Mucosa of stomach (tissue), 1 donor: ENCODE data around the gene LCE7A.

ENCODE experiments used
- H3K27me3 ChIP-seq: one replicate; pipeline ENCODE4 v1.7.0; 2013; ENCODE audit warnings: mild to moderate bottlenecking, low read length; ENCODE audit not compliant: control insufficient read depth, insufficient read depth
- H3K36me3 ChIP-seq: one replicate; pipeline ENCODE4 v1.7.0; 2013; ENCODE audit warnings: low read length; ENCODE audit not compliant: control insufficient read depth, insufficient read depth
- H3K4me1 ChIP-seq: one replicate; pipeline ENCODE4 v1.7.0; 2013; ENCODE audit warnings: mild to moderate bottlenecking, low read length; ENCODE audit not compliant: control insufficient read depth, insufficient read depth
- H3K4me3 ChIP-seq: one replicate; pipeline ENCODE4 v1.7.0; 2013; ENCODE audit warnings: low read length
- H3K9ac ChIP-seq: one replicate; pipeline ENCODE4 v1.7.0; 2013; ENCODE audit warnings: mild to moderate bottlenecking, low read length, moderate library complexity
- H3K9me3 ChIP-seq: one replicate; pipeline ENCODE4 v1.7.0; 2013; ENCODE audit warnings: mild to moderate bottlenecking, low read length, moderate library complexity; ENCODE audit not compliant: control insufficient read depth
- donor health status: Pancreatic carcinoma.

Gene LCE7A

GRCh38 chr1:152884506-152884905 is 24.7 kb downstream of the LCE7A start:
- H3K4me1 ChIP-seq = no peaks in the 10 kb centered on the region
- no peaks in the 10 kb centered on the region for H3K9me3 ChIP-seq
- H3K27me3 ChIP-seq = no peaks in the 10 kb centered on the region
- H3K36me3 ChIP-seq = no peaks in the 10 kb centered on the region
- H3K9ac ChIP-seq = no peak overlapping the region
- no peak overlapping the region for H3K4me3 ChIP-seq

DNA sequence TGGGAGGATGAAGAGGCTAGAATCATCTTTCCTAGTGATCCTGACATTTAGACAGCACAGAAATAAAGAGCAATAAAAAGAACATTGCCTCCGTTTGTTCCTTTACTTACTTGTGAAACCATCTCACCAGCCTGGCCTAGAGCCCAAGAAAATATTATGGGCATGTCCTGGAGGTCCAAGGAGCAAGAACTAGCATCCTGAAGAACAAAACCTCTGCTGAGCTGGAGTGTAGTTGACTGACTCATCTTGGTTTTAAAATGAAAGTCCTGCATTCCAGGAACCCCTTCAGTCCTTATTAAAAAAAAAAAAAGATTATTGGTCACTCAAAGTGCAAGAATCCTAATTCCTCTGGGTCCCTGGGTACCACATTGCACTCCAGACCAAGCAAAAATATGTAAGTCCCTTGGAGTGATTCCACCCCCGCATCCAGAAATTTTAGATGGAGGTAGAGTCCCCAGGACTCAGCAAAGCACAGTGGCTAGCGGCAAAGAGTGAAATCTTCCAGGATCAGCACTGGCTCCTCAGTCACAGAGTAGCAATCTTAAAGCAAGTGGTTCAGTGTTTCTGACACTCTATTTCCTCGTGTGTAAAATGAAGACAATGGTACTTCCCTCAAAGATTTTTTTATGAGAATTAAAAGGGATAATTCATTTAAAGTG is 25.3 kb downstream of the LCE7A start:
- Histone ChIP-seq H3K4me3 (no peak overlapping the region), H3K36me3 (no peaks in the 10 kb centered on the region), H3K9me3 (no peaks in the 10 kb centered on the region), H3K27me3 (no peaks in the 10 kb centered on the region), H3K4me1 (no peaks in the 10 kb centered on the region), H3K9ac (no peak overlapping the region)

DNA sequence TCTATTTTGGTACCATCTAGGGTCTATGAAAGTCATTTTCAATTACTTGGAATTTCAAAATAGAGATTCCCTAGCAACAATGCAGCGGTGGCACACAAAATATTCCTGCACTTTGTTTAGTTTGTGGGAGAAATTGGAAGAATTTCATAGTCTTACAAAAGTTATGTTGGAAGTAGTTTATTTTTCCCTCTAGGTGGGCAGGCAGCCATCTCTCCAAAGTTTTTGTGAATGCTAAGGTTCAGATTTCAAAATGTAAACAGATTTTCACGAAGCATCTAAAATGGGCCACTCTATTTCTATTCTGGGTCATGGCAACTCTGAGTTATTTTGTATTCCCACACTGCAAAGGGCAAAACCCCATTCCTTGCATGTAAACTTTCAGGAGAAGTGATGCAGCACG is 26.3 kb downstream of the LCE7A start:
- no peak overlapping the region for H3K4me3 ChIP-seq
- H3K4me1 ChIP-seq = no peaks in the 10 kb centered on the region
- no peak overlapping the region for H3K9ac ChIP-seq
- H3K9me3 ChIP-seq = no peaks in the 10 kb centered on the region
- H3K36me3 ChIP-seq = no peaks in the 10 kb centered on the region
- no peaks in the 10 kb centered on the region for H3K27me3 ChIP-seq

DNA sequence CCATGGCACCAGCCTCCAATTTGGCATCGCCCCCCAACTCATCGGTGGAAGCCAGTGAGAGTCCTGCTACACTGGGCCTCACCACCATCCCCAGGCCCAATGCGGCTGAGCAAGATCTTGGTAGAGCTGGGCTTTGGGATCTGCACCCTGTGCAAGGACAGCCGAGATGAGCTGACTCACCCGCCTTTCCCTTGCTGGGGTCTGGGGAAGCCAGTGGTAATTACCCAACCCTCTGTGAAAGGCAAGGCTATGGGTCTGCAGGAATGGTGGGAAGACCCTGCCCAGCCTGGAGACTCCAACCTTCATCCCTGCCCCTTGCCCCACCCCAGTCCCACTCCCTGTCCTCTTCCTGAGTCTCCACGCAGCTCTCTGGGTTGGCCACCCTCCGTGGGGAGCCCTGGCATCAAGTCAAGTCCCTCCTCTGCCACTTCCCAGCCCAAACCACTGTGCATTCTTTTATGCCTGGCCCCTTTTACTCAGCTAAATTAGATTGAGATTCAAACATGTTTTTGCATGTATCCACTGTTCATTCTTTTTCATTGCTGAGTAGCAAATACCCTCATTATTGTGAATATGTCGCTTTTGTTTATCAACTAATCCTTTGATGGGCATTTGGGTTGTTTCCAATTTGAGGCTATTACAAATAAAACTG is 27.1 kb downstream of the LCE7A start:
- H3K36me3 ChIP-seq = no peaks in the 10 kb centered on the region
- no peaks in the 10 kb centered on the region for H3K27me3 ChIP-seq
- no peaks in the 10 kb centered on the region for H3K4me1 ChIP-seq
- no peak overlapping the region for H3K4me3 ChIP-seq
- no peaks in the 10 kb centered on the region for H3K9me3 ChIP-seq
- no peak overlapping the region for H3K9ac ChIP-seq

DNA sequence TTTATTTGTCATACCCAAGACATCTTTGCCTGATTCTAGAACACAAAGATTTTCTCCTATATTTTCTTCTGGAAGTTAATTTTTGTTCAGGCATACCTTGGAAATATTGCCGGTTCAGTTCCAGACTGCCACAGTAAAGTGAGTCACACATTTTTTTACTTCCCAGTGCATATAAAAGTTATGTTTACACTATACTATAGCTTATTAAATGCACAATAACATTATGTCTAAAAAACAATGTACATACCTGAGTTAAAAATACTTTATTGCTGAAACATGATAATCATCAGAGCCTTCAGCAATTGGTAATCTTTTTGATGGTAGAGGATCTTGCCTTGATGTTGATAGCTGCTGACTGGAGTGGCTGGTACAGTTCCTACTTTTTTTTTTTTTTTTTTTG is 28.3 kb downstream of the LCE7A start:
- Histone ChIP-seq H3K27me3 (no peaks in the 10 kb centered on the region), H3K4me3 (no peak overlapping the region), H3K36me3 (no peaks in the 10 kb centered on the region), H3K4me1 (no peaks in the 10 kb centered on the region), H3K9me3 (no peaks in the 10 kb centered on the region), H3K9ac (no peak overlapping the region)

DNA sequence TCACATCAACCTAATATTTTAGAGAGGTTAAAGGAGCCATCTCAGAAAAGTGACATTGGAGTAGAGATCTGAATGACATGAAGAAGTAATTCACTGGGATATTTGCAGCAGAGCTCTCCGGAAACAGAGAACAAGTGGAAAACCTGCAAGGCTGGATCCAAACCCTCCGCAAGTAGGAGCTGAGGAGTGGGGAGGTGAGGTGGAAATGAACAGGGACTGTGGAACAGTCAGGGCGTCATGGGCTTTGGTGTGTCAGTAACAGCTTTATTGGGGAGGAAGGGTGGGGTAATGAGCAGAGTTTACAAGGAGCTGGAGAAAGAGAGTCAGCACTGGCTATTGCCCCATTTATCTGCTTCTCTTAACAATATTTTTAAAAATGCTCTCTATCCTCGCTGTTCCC is 39.2 kb downstream of the LCE7A start:
- Histone ChIP-seq H3K9me3 (no peaks in the 10 kb centered on the region), H3K4me1 (no peaks in the 10 kb centered on the region), H3K9ac (no peak overlapping the region), H3K27me3 (peaks cover 5% of the 10 kb centered on the region), H3K36me3 (no peaks in the 10 kb centered on the region), H3K4me3 (no peak overlapping the region)

DNA sequence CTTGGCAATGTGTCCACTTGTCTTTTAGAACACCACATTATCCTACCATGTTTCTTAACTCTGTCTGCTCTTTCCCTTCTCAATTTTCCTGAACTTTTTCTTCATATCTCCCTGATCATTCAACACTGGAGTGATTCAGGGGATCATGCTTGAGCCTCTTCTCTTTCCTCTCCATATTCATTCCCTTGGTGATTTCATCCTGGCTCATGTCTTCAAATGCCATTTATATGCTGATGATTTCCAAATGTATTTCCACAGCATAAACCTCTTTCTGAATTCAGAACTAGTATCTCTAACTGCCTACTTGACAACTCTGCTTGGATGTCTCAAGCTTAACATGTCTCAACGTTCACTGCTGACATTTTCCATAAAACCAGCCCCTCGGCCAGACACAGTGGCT is 40.1 kb downstream of the LCE7A start:
- Histone ChIP-seq H3K36me3 (no peaks in the 10 kb centered on the region), H3K4me3 (no peak overlapping the region), H3K27me3 (peaks cover 5% of the 10 kb centered on the region), H3K9me3 (no peaks in the 10 kb centered on the region), H3K9ac (no peak overlapping the region), H3K4me1 (no peaks in the 10 kb centered on the region)

- no peaks in the 10 kb centered on the region for H3K4me1 ChIP-seq
- H3K27me3 ChIP-seq = peaks cover 5% of the 10 kb centered on the region
- no peak overlapping the region for H3K9ac ChIP-seq
- no peaks in the 10 kb centered on the region for H3K9me3 ChIP-seq
- no peak overlapping the region for H3K4me3 ChIP-seq
- H3K36me3 ChIP-seq = no peaks in the 10 kb centered on the region
Observed at GRCh38 chr1:152901631-152902030, 41.8 kb downstream of the LCE7A start.

DNA sequence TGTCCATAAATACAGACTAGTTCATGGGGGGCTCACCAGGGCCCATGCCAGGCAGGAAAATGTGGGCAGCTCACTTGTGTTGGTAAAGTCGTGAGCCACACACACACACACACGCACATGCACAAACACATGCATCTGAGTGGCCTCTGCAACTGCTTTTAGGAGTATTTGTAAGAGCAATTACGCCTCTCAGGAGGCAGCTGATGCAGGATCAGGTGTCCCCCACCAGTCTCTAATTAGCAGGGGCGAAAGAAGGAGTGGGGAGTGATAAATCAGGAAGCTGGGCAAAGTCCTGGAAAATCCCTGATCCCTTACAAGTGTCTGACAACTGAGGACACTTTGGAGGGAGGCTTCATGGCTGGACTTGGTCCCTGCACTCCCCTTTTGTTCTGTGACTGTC is 42.8 kb downstream of the LCE7A start:
- H3K27me3 ChIP-seq = peaks cover 5% of the 10 kb centered on the region
- H3K4me1 ChIP-seq = no peaks in the 10 kb centered on the region
- no peak overlapping the region for H3K9ac ChIP-seq
- no peaks in the 10 kb centered on the region for H3K36me3 ChIP-seq
- H3K4me3 ChIP-seq = no peak overlapping the region
- no peaks in the 10 kb centered on the region for H3K9me3 ChIP-seq

DNA sequence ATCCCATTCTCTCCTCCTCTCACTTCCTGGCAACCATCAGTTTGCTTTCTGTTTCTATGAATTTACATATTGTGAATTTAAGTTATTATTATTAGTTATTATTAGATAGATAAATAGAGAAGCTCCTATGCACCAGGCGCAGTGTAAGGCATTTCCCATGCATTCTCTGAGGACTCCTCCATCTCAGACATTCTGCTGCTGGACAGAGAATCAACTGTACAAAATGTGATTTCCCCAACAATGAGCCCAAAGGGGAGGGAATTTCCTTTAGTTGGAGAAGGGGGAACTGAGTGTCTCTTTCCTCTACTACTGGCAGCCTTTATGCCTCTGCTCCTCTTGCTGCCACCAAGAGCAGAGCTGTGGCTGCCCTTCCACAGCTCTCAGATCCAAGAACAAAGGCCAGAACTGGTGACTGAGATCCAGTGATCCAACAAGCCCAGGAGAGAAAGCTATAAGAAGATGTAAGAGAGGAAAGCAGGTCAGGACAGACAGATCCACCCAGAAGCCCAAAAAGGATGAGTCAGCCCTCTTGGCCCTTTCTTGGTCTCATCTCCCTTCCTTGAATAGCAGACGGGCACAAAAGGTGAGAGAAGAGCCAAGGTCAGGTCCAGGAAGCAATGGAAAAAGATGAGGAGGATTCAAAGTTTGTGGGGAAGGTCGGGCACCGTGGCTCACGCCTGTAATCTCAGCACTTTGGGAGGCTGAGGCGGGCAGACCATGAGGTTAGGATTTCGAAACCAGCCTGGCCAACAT is 45.1 kb downstream of the LCE7A start:
- Histone ChIP-seq H3K27me3 (peaks cover 10% of the 10 kb centered on the region), H3K36me3 (no peaks in the 10 kb centered on the region), H3K9me3 (no peaks in the 10 kb centered on the region), H3K4me3 (no peak overlapping the region), H3K9ac (no peak overlapping the region), H3K4me1 (no peaks in the 10 kb centered on the region)

DNA sequence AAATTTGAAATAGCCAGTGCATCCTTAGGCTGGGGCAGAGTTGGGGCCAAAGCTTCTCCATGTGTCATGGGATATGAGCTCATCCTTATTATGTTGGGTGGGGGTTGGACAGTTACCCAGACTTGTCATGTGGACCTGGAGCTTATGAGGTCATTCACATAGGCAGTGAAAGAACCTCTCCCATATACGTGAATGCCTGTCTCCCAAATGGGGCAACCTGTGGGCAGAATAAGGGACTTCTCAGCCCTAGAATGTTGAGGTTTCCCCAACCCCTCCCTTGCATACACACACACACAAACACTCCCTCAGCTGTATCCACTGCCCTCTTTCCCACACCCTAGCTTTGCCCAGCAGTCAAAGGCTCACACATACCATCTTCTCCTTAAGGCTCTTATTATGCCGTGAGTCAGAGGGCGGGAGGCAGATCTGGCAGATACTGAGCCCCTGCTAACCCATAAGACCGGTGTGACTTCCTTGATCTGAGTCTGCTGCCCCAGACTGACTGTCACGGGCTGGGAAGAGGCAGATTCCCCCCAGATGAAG is 46.3 kb downstream of the LCE7A start:
- Histone ChIP-seq H3K36me3 (no peaks in the 10 kb centered on the region), H3K27me3 (peaks cover 10% of the 10 kb centered on the region)

More for the DNA sequence above, 46.3 kb downstream of the LCE7A start:
- Histone ChIP-seq H3K9ac (no peak overlapping the region), H3K4me1 (no peaks in the 10 kb centered on the region), H3K4me3 (no peak overlapping the region), H3K9me3 (no peaks in the 10 kb centered on the region)
